ENCODE data around the gene ARID3A. TPM values are rescaled to one million over a fixed set of nuclear protein-coding genes. Genes with fewer than 3 reads are reported as not detected.

The ARID3A gene
- total and polyA plus RNA-seq, 2 of the 8 experiments (the other 6 are each of a cell fraction or from before 2014, with no cell fraction given): 40.5 to 77.4 TPM

DNA sequence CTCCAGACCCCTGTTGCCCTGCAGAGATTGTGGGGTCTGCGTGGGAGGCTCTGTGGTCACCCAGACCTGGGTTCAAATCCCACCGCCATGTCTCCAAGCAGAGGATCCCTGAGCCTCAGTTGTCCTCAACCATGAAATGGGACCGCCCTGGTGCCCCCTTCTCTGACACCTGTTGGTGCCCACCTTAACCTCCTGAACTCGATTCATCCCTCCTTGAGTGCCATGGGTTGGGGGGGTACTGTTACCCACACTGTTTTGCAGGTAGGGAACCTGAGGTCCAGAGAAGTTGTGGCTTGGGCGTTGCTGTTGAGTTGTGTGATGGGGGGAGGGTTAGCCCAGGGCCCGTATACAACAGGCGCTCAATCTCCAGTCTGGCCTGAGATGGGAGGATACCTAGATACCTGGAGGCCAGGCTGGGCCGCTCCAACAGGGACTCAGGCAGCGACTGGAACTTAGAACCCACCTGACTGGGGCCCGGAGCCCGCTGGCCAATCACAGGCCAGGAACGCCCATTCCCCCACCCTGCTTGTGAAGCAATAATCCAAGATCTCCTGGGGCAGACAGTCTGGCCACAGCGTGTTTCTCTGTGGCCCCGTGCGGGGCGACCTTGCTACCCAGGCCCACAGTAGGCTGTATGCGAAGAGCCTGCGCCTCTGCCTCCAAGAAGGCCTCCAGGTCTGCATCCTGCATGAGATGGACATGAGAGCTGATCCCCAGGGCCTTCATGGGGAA lies 2.8 kb downstream of the ARID3A start:
- TF ChIP-seq SP1 (IDR thresholded peaks at IDR 0.05; ENCODE audit: low read depth, low read length): no peak
- TF ChIP-seq, protein P1, sequence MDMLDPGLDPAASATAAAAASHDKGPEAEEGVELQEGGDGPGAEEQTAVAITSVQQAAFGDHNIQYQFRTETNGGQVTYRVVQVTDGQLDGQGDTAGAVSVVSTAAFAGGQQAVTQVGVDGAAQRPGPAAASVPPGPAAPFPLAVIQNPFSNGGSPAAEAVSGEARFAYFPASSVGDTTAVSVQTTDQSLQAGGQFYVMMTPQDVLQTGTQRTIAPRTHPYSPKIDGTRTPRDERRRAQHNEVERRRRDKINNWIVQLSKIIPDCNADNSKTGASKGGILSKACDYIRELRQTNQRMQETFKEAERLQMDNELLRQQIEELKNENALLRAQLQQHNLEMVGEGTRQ (IDR thresholded peaks at IDR 0.05; ENCODE audit: low read length): no peak
- TF ChIP-seq TAF7 (optimal IDR thresholded peaks at IDR 0.05; ENCODE audit: borderline replicate concordance, low read depth, low read length): no peak
- peak; percentile 77 for TF ChIP-seq CEBPB (IDR thresholded peaks at IDR 0.05; ENCODE audit: low read depth, low read length)
- no peak for TF ChIP-seq SAP30 (IDR thresholded peaks at IDR 0.05; ENCODE audit: insufficient read depth, insufficient replicate concordance, low read length)
- no peak for TF ChIP-seq GTF2F1 (IDR thresholded peaks at IDR 0.05; ENCODE audit: borderline replicate concordance, low read depth, low read length)
- no peak for TF ChIP-seq SP4 (IDR thresholded peaks at IDR 0.05; ENCODE audit: low read length)
- H3K9me3 ChIP-seq (ENCODE audit: insufficient read depth in 2 of 2, low read depth in 1 of 2, low read length in 1 of 2): no peaks in the 10 kb centered on the region
- H2BK5ac ChIP-seq (ENCODE audit: low read depth, low read length): 0 out of 2 replicates have a peak overlapping the region, but pooled peaks have one; percentile 18
- no peak overlapping the region for H2AK5ac ChIP-seq (ENCODE audit: low read depth, low read length)
- no peak overlapping the region for H3K56ac ChIP-seq (replicated peaks; ENCODE audit: insufficient read length, low read depth, low read length)
- H3K4me3 ChIP-seq (ENCODE audit: extremely low read depth in 1 of 4, insufficient read depth in 2 of 4, low read depth in 3 of 4, low read length in 4 of 4): no peak overlapping the region
- H3K4me2 ChIP-seq (ENCODE audit: insufficient read depth in 1 of 2, low read depth in 2 of 2, low read length in 2 of 2): no peak overlapping the region
- H4K20me1 ChIP-seq (replicated peaks in 1 of 2; ENCODE audit: control insufficient read depth in 1 of 2, insufficient read depth in 2 of 2, low read length in 2 of 2): peaks cover 0 to 8% of the 10 kb centered on the region in 2 experiments
- H2BK20ac ChIP-seq (ENCODE audit: low read length): no peak overlapping the region
- H4K8ac ChIP-seq (ENCODE audit: extremely low read depth, insufficient read depth, low read length): peak overlapping the region; percentile 9
- peaks cover 6% of the 10 kb centered on the region for H3K23me2 ChIP-seq (ENCODE audit: low read depth, low read length)
- H2BK12ac ChIP-seq (ENCODE audit: low read depth, low read length): no peak overlapping the region
- H3K4ac ChIP-seq (replicated peaks; ENCODE audit: insufficient read length, low read depth, low read length): no peak overlapping the region
- no peak overlapping the region for H2AFZ ChIP-seq (ENCODE audit: low read length)
- H3K27me3 ChIP-seq (replicated peaks in 1 of 4; ENCODE audit: control insufficient read depth in 3 of 4, extremely low read depth in 1 of 4, insufficient read depth in 3 of 4, low read length in 3 of 4): peaks cover 0 to 5% (median 0%) of the 10 kb centered on the region in 4 experiments; a peak in 1 of 7 replicates
- peaks cover 6% of the 10 kb centered on the region; the same call in 1 of the 2 replicates for H3K79me1 ChIP-seq (ENCODE audit: low read depth, low read length)
- H3K9ac ChIP-seq (replicated peaks in 1 of 4; ENCODE audit: extremely low read depth in 1 of 4, low read depth in 3 of 4, low read length in 3 of 4): no peak overlapping the region
- H2BK120ac ChIP-seq (replicated peaks; ENCODE audit: low read depth, low read length): no peak overlapping the region
- H2BK15ac ChIP-seq (ENCODE audit: low read length): 0 out of 2 replicates have a peak overlapping the region, but pooled peaks have one; percentile 36
- H4K5ac ChIP-seq (ENCODE audit: insufficient read length, low read depth, low read length): no peak overlapping the region
- POLR2A ChIA-PET (ENCODE audit: partially characterized antibody): interaction anchor here (0.6 to 1.2 kb wide), 7 partner anchors 20 to 65 kb away, joined by 3 to 6 read pairs (median 3); no protein-coding TSS in a partner anchor
- CTCF ChIA-PET (ENCODE audit: partially characterized antibody): interaction anchor here (1.1 to 1.5 kb wide), 3 partner anchors 42 to 55 kb away, joined by 3 to 5 read pairs (median 4); partner anchors contain the start of gene WDR18
- no peak overlapping the region for H3K18ac ChIP-seq (ENCODE audit: extremely low read depth, low read length)
- H4K91ac ChIP-seq (replicated peaks; ENCODE audit: insufficient read length, low read length): no peak overlapping the region
- WGBS, 2 experiments (ENCODE audit: extremely low coverage in 1 of 2, insufficient coverage in 1 of 2, insufficient read length in 1 of 2, insufficient replicate concordance in 2 of 2, low coverage in 1 of 2, low lambda C conversion rate in 2 of 2, missing lambda C conversion rate in 1 of 2): 89% methylated on average over 17 of the region's 18 CpGs; no CpG with 5 or more reads in 1 of the 2 experiments
- FAIRE-seq (no peak), DNase-seq (ENCODE audit: low read depth in 1 of 2, low spot score in 2 of 2) (no peak)
- peaks cover 2 to 22% (median 10%) of the 10 kb centered on the region in 4 experiments for H3K4me1 ChIP-seq (replicated peaks in 1 of 4; ENCODE audit: control insufficient read depth in 3 of 4, insufficient read depth in 4 of 4, low read length in 3 of 4)
- peaks cover 0 to 35% of the 10 kb centered on the region in 2 experiments; a peak in 3 of 4 replicates for H3K79me2 ChIP-seq (ENCODE audit: control insufficient read depth in 1 of 2, insufficient read depth in 2 of 2, low read length in 2 of 2)
- peaks cover 0 to 15% (median 8%) of the 10 kb centered on the region in 4 experiments; a peak in 3 of 8 replicates for H3K36me3 ChIP-seq (ENCODE audit: control insufficient read depth in 2 of 4, insufficient read depth in 4 of 4, low read length in 3 of 4)
- no peak overlapping the region for H3K23ac ChIP-seq (ENCODE audit: insufficient read length)
- H3K27ac ChIP-seq (ENCODE audit: low read depth, low read length): no peak overlapping the region
- H3K14ac ChIP-seq (ENCODE audit: insufficient read length): peak overlapping the region; percentile 43
